ENCODE measurements around the gene PTPRF.

PTPRF gene

DNA sequence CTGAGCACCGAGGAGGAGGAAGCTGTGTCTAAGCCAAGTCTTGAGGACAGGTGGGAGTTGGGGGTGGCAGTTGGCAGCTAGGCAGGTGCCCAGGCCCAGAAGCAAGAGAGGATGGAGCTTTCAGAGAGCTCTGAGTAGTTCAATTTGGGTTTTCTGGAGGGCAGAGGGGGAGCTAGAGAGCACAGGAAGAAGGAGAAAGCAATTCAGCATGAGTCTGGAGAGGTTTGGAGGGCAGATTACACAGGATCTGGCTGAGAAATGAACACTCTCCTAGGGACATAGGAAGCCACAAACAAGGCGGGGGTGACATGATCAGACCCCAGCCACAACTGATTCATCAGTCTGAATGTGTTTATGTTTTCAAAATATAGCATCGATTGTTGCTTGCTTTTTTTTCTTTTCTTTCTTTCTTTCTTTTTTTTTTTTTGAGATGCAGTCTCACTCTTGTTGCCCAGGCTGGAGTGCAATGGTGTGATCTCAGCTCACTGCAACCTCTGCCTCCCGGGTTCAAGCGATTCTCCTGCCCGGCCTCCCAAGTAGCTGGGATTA lies 23.8 kb downstream of the PTPRF start:
- DNase-seq = no peak

DNA sequence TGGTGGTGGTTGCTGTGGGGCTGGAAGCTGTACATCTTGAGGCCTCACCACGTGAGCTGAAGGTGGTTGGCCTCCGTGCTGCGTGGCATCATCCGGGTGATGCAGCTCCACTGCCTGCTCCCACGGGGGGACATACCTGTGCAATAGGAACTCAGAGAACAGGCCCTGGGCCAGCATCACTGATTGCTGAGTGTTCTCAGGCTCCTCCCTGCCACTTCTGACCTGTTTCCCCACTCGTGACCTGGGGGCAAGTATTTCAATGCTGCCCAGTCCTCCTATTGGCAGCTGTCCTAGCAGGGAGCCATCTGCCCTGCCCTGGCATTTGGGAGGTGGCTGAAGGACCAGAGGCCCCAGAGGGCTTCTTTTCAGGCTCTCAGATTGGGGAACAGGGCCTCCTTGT lies 26.1 kb downstream of the PTPRF start:
- no peak for DNase-seq

DNA sequence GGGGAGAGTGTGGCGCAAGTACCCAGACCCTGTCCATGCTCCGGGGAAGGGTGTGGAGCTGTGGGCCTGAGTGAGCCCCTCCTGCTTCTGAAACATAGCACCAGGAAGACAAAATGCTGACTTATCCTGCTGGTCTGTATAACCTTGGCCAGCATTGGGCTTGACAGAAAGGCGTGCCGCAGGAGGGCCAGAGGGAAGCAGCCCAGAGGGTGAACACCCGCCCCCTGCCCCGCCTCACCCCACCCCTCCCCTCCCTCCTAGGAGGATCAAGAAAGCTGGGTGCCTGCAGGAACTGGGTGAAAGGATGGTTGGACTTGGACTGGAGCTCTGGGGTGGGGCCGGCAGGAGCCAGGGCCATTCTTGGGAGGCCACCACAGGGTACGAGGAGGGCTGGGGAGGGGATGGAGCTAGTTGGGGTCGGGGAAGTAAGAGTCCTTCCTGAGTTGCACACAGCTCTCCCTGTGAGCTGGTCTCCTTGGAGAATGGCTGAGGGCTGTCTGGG lies 27.1 kb downstream of the PTPRF start:
- no peak for DNase-seq

DNA sequence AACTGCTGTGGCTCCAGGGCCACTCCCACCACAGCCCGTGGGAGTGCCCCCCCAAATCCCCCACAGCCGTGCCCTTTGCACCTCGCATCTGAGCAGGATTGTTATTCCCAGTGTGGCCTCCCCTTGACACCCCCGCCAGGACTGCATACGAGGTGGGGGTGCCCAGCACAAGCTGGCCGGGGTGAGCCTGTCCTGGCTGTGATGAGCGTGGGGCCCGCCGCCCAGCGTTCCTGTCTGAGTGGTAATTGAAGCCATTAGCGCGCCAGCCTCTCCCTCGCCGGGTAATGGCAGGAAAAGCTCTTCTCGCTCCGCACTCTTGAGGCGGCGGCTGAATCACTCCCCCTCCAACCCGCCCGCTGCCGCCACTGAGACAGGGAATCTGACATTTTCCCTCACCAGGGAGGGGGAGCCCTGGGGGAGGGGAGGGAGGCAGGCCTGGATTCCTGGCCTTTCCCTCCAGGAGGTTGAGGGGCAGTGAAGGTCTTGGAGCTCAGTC lies 27.7 kb downstream of the PTPRF start:
- DNase-seq = no peak

DNA sequence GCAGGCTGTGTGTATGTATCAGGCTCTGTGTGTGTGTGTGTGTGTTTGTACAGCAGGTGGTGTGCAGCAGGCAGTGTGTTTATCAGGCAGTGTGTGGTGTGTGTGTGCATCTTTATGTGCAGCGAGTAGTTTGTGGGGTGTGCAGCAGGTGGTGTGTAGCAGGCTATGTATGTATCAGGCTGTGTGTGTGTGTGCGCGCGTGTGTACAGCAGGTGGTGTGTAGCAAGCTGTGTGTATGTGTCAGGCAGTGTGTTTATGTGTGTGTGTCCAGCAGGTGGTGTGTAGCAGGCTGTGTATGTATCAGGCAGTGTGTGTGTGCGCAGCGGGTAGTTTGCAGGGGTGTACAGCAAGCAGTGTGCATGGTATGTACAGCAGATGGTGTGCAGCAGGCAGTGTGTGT lies 29.0 kb downstream of the PTPRF start:
- DNase-seq = no peak

DNA sequence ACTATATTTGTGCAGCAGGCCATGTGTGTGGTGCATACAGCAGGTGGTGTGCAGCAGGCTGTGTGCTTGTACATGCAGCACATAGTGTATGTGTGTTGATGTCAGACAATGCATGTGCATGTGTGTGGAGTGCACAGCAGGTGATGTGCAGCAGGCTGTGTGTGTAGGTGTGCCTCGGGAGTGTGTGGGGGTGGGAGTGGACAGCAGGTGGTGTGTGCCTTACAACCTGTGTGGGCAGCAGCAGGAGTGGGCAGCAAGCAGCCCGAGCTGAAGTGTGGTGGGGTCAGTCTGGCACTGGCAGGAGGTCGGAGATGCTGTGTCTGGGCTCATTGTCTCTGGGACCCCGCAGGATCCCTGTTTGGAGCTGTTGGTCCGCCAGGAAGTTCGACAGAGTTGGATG lies 29.6 kb downstream of the PTPRF start:
- DNase-seq = no peak

DNA sequence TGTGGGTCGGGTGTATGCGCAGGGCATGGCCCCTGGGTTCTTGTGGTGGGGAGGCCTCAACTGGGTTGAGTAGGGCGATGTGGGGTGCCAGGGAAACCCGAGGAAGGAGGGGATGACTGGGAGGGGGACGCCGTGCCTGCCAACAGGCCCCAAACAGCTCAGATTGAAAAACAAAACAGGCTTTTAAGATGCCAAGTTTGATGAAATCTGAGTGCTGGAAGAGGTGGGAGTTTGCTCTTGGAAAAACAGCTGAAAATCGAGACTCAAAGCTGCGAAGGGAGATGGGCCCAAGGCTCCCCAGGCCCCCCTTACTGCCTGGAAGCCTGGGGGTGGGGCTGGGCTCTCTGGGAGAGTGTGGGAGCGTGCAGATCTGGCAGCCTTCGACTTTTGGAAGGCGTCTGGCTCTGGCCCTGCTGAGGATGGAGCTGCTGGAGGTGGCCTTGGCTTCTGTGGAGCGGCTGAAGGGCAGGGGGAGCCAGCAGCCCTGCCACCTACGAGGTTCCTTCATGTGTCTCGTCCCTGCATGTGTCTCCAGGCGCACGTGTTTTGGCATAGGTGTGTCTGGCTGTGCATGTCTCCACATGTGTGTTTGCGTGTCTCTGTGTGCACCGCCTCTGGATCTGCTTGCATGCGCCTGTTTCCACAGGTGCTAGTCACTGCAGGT lies 33.3 kb downstream of the PTPRF start:
- no peak for DNase-seq

DNA sequence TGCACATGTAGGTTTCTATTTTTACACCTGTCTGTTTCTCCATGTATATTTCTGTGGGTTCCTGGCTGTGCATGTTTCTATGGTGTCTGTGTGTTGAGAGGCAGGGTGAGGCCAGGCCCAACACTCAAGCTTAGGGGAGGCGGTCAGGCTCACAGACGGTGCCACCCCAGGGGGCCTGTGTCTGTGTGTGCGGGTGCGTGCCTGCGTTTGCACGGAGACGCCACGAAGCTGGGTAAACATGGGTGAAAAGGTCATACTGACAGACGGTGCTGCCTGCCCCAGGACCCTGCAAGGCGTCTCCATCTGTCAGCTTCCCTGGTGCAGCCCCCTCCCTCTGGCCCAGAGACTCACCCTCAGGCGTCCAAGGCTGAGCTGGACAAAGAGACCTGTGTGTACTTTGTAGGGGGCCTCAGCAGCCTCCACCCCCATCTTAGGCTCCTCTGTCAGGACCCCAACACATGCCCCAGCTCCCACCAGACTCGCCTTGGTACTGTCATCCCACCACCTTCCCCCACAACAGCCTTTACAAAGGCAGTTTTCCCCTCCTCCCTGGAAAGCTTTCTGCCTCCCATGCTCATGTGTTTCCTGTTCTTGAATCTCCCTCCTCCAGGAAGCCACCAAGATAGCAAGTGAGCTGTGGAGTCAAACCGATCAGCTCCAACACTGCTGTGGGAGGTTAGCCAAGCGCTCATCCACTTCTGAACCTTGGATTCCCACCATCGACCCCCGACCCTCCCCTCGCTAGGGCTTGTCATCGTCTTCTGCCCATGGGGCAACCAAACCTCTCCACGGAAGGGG lies 34.1 kb downstream of the PTPRF start:
- DNase-seq = no peak

DNA sequence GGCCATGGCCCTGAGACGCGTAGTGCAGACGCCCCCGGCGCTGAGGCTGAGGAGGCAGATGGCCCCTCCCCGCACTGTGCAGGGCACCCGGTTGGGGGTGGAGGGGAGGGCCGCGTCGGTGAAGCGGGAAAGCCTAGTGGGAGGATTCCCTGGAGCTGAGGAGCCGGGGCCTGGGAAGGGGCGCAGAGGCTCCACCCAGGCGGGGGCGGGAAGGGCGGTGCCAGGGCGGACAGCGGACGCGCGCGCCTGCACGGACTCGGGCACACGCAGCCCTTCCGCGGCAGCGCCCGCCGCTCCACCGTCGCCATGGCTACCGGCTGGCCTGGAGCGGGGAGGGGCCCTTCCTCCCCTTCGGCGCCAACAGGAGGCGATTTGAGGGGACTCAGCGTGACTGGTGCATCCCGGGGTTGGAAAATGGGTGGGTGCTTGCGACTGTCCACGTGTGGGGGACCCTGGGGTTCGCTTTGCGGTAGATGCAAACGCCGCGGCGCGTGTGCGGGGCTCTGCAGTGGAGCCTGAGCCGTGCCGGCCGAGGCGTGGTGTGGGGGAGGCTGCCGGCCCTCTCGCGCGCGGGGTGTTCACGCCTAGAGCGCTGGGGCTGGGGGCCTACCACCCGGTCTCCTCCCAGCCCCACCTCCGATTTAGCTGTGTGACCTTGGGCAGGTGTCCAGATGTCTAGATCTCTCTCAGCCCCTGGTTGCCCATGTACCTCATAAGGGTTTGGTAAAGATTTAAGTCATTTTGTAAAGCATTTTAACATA lies 35.1 kb downstream of the PTPRF start:
- DNase-seq = no peak

DNA sequence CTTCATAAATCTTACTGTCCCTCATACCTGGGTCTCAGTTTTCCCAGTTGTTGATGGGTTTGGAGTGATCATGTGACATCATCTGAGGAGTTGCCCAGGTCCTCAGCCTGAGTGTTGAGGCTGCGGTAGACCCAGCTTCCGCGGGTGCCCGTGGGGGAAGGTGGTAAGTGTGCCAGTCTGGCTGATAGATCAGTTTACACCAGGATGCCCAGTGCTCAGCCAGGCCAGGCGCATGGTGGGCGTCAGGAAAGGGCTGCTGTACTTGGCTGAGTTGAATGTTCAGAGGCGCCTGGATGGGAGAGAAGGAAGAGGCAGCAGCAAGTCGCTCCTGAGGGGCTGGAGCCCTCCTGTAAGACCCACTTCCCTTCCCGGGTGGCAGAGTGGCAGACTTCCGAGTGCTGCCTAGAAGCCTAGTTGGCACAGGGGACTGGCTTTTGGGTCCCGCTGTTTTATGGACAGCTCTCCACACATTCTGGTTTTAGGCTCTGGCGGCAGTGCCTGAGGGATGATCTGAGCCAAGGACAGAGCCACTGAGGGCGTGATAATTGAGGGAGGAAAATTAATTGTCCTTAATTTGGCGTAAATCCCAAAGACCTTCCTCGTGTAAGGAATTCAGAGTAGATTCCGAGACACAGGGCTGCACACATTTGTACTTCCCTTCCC lies 35.8 kb downstream of the PTPRF start:
- DNase-seq = no peak

DNA sequence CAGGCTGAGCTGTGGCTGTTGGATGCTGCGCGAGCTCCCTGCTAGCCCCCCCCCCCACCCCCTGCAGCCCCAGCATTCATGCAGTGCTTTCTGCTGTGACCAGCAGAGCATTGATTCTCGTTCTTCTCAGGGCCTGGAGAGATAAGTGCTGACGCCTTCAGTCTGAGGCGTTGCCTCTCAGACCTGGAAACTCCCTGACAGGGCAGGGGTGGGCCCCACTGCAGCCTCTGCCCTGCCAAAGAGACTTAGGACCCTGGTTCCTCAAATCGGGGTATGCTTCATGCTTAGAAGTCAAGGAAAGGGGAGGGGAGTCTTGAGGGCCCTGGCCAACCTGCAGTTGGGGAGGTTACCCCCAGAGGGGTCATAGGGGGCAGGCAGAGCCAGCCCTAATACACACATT lies 38.5 kb downstream of the PTPRF start:
- DNase-seq = no peak

DNA sequence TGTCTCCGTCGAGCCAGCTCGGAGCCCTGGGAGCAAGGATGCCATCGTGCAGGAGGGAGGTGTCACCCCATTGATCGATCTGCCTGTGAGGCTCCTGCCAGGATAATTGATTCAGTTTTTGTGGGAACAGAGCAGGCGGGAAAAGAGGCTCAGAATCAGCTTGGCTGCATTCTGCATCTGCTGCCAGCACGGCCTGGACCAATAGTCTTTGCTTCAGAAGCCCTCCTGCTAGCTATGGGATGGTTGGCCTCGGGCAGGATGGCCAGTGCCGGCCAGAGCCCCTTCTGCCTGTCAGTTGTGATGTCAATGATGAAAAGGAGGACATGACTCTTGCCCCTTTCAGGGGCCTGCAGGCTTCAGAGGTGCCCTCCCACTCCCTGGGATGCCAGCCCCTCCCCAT lies 39.6 kb downstream of the PTPRF start:
- no peak for DNase-seq

DNA sequence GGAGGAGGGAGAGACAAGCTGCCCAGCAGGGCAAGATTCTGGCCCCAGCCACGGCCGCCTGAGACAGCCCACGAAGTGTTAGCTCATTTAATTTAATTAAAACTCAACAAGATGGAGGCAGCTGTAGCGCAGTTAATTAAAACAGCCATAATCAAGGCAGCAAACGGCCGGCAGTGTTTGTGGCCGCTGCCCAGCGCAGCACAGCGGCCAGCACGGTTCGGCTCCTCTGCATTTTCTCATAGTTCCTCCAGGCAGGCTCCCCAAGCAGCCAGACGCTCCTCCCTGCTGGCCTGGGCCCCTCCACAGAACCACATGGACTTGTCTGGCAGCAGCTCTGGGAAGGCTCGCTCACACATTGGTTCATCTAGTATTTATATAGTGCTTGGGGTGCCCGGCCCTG lies 40.0 kb downstream of the PTPRF start:
- DNase-seq = no peak

DNA sequence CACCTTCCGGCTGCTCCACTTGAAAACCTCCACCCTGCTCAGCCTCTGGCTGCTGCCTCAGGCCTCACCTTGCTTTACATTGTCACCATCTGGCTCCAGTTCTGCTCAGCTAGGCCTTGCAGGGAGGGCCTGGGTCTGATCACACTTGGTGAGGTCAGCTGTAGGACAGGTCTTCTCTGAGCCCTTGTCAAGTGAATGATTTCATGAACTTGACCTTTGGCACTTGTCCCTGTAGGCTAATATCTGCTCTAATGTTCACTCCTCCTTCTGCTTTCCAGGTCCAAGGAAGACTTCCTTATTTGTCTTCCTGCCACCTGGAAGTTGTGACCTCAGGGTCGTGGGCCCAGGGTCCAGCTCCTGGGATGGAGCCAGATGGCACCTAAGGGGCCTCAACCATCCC lies 41.4 kb downstream of the PTPRF start:
- no peak for DNase-seq

DNA sequence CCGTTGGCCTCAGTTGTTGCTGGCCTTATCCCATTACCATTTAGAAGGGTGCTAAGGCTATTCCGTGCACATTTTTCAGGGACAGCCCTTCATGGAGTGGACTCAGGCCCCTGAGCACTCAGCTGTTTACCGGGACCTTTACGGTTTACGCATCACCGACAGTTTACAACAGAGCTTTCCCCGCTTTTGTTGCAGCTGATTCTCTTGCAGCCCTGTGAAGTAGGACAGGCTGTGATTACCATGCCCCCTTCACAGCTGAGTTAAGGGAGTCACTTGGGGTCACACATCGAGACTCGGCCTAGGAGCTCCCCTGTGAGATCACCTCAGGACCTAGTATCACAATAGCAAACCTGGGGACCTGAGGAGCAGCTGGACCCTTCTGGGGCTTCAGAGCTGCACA lies 41.9 kb downstream of the PTPRF start:
- no peak for DNase-seq

DNA sequence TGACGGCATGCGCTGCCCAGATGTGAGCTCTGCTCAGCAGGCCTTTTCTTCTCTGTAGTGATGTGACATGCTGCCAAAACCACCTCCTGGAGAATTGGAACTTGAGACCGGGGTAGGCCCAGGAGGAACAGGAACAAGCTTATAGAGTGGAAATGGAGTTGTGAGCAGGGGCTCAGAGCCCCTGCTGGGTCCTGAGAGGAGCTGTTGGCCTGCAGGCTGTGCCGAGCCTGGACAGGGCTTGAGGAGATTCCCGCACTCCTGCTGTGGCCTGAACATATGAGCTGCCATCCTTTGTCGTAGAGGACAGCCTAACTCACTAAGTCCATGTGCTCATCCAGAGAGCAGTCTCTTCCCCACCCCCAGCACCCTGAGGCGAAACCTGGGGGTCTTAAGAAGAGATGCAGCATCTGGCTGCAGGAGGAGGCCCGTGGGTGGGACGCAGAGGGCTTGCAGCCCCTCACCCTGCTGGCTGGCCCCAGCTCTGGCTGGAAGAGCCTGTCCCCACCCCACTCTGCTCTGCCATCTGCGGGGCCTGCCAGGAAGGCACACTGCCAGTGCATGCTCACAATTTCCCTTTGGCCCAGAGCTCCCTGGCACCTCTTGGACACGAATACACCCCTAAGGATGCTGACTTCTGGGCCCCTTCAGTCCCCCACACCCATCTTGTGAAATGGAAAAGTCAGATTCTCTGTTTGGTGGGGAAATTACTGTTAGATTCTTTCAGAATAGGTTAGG lies 42.5 kb downstream of the PTPRF start:
- no peak for DNase-seq

DNA sequence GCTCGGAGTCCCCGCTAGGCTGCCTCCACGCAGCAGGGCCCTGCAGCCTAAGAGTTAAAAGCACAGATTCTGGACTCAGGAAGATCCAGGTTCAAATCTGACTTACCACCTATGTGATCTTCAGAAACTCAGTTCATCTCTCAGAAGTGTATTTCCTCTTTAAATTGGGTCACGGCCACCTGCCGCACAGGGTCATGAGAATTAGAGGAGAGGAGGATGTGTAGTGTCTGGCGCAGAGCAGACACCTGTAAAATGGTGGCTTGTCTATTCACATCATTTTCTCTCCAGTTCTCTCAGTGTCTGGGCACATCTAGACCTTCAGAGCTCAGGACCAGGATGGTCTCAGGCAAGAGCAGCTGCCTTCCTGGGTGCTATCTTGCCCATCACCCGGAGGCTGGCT lies 45.8 kb downstream of the PTPRF start:
- DNase-seq = no peak

DNA sequence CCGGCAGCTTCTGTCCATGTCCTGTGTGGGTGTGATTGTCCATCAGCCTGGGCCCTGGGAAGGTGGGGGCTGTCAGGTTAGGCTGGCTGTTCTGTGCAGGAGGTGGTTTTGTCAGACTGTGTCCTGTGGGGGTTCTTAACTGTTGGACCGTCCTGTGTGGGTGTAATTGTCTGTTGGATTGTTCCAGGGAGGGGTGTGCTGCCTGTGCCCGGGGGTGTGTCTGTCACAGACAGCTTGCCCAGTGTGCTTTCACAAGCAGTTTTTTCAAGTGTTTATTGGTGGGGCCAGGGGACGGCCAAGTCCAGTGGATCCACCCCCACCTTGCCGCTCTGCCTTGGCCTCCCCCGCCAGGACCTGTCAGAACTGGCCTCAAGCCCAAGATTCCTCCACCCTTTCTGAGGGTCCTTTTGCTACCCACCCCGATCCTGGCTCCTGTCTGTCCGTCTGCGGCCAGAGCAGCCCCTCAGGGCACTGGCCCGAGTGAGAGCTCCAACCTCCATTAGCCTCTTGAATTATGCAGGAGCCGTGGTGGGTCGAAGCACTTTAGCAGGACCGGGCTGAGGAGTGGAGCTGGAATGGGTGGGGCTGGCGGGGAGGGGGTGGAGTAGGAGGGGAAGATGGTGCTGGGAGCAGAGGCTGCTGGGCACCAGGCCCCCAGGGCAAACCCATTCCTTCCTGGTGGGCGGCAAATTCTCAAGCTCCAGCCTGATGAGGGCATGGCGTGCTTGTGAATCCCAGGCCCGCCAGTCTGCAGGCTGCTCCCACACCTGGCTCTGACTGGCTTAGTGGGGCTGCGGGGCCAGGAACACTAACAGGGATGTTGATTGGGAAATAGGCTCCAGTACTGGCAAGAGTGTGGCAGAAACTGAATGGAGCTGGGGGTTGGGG lies 47.2 kb downstream of the PTPRF start:
- no peak for DNase-seq

DNA sequence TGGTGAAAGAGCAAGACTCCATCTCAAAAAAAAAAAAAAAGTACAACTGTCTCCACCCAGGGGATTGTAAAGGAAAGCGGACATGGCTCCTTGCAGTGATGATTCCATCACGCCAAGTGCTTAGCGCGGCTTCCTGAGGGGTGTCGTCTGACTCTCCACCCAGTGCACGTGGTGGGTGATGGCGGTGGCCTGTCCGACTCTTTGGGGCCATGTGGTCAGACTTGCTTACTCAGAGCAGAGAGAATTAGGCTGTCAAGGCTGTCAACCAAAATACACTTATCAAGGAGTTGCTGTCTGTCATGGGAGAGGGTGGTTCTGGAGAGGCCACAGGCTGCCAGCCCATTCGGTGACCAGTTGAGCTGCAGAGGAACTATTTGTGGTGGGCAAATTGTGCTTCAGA lies 49.4 kb downstream of the PTPRF start:
- DNase-seq = no peak

DNA sequence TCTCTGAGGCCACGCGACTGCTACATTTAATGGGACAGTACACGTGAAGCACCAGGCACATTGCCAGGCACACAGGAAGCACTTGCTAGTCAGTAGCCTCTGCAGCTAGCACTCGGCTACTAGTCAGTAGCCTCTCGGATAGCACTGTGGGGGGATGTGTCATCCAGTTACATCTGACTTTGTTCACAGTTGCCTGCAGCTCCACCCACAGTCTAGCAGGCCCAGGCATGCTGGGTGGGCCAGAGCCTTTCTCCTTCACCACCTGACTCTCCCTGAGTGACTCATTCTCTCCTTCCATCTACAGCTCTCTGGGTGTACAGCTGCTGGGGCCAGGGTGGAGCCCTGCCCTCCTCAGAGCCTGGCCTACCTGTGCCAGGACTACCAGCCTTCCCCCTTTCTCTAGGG lies 51.5 kb downstream of the PTPRF start:
- no peak for DNase-seq

DNA sequence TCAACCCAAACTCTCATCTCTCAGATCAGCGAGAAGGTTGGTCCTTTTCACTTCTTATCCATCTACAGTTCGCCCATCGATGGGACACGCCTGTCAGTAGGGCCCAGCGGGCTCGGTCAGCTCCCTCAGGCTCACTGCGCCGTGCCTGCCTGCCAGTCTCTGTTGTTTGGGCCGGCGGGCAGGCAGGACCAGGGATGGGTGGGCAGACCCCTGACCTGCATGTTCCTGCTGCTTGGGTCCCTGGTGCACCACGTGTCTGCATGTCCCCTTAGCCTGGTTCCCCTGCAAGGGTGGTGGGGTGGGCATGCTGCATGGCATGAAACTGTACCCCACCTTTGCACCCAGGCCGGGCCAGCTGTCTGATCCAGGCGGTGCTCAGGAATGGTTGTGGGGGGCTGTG lies 52.4 kb downstream of the PTPRF start:
- no peak for DNase-seq

Data from SIG-M5 (cell line).